IPS-NIHi11 (cell line): ENCODE measurements around the gene CPA1.
"Not testable (repeated sequence)": the region's sequence is repeated elsewhere in the genome, so short reads cannot be mapped to it uniquely, and the experiment has no call there.

Experiments
- DNase-seq: peaks from one replicate; pipeline ENCODE4 v3.0.0; 2012; ENCODE audit warnings: mixed read lengths, low spot score

The CPA1 gene

DNA sequence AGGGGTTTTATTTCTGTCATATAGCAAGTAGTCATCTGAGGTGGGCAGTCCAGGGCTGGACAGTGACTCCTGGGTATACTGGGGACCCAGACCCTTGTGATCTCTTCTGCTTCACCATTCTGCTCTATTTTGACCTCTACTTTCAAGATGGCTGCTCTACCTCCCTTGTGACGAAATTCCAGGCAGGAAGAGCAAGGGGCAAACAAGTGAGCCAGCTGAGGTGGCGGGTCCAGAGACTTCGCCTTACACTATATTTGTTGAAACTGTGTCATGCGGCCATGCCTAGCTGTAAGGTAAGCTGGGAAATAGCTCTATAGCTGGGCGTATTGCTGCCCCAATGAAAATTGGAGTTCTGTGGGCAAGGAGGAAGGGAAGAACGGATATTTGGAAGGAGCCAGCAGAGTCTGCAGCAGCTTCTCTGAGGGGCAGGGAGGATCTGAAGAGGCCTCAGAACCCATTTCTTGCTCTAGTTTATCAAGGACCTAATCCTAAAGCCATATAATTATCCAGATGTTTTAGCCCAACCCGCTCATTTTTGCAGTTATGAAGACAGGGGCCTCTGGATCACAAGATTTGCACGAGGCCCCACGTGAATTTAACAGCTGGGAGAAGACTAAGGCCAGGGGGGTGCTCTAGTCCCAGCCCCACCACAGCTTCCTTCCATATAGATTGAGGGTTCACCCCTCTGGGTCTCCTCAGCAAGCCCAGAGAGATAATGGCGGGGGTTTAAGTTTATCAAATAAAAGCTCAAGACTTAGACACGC is 7.7 kb upstream of the CPA1 start:
- DNase-seq: no peak

DNA sequence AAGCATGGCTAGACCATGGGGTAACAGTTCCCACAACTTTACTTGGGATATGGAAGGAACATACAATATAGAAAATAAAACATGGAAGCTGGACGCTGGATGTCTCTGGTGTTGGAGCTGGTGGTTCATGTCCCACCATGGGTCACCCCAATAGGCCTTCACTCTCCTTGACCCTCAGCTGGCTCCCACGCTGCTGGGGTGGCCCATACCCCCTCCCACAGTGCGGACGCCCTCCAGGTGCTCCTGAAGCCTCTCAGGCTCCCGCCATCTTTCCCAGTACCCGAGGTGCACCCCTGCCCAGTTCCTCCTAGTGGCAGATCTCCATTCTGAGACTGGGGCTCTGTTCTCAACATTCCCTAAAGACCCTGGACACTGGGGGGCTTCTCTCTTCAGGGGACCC is 5.8 kb upstream of the CPA1 start:
- DNase-seq: no peak

DNA sequence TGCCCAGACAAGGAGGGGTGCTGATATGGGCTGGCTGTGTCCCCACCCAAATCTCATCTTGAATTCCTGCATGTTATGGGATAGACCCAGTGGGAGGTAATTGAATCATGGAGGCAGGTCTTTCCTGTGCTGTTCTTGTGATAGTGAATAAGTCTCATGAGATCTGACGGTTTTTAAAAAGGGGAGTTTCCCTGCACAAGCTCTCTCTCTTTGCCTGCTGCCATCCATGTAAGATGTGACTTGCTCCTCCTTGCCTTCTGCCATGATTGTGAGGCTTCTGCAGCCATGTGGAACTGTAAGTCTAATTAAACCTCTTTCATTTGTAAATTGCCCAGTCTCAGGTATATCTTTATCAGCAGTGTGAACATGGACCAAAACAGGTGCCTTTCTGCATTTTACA is 3.8 kb upstream of the CPA1 start:
- not testable (repeated sequence) for DNase-seq

DNA sequence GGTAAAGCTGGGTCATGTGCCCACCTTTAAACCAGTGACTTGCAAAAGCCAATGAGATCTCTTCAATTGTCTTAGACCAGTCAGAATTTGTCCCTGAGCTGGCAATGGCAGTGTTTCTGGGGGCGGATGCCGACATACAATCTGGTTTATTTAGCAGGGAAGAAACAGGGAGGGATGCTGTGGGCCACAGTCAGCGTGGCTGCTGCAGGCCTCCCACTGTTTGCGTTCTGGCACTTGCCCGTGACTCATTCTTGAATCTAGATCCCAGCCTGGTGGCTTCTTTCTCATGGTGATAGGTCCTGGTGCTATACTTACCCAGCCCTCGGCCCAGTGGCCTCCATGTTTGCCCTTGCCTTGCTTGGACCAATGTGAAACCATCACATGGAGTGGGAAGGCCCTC is 3.1 kb upstream of the CPA1 start:
- no peak for DNase-seq

DNA sequence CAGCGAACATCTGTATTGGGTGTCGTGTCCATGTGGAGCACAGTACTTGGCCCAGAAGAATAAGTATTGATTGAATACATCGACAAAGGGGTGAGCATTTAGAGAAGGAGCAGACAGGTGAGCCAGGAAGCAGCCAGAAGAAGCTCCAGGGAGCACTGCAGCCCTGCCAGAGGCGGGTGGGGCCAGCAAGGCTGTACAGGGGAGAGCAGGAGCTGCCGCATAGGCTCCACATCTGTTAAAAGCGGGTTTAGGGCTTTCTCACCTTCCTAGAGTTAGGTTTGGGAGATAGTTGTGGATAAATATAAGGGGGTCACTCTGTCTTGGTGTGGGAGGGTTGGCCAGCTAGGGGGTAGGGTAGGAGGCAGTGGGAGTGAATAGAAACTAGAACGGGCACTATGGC is 1.3 kb upstream of the CPA1 start:
- DNase-seq: no peak

DNA sequence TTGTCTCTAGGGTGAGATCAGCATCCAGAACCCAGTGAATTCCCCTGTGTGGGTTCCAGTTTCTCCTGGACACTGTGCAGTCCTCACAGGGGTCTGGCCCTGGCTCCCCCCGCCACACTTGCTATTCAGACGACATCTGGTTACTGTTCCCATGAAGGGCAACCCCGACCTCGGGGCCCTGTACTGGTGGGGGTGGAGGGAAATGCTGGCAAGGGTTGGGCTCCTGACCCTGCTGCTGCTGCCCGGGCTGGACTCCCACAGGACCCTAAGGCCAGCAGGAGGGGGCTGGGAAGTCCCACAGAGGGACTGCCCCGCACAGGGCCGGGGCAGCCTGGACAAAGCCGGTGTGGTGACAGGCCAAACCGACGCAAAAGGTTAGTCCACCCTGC is 768 bp upstream of the CPA1 start:
- no peak for DNase-seq

DNA sequence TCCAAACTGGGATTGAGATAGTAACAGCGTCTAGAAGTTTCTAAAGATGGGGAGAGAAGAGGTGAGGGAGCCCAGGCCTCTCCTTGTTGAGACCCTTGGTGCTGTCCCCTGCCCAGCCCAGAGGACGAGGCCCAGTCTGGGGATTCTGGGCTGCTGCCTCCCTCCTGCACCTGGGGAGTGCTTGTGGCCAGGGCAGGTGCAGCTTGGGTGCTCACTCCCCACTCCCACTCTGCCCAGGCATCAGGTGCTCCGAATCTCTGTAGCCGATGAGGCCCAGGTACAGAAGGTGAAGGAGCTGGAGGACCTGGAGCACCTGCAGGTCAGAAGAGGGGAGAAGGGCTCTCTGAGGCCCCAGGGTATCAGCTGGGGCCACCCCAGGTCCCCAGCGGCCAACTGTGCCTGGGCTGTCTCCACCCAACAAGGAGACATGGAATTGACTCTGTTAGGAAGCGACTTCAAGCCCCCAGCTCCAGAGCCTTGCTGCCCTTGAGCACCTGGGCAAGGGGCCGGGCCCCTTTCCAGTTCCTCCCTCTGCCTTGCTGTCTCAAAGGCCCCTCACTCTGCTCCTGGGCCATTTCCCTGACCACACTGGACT is 664 bp downstream of the CPA1 start:
- DNase-seq: no peak

DNA sequence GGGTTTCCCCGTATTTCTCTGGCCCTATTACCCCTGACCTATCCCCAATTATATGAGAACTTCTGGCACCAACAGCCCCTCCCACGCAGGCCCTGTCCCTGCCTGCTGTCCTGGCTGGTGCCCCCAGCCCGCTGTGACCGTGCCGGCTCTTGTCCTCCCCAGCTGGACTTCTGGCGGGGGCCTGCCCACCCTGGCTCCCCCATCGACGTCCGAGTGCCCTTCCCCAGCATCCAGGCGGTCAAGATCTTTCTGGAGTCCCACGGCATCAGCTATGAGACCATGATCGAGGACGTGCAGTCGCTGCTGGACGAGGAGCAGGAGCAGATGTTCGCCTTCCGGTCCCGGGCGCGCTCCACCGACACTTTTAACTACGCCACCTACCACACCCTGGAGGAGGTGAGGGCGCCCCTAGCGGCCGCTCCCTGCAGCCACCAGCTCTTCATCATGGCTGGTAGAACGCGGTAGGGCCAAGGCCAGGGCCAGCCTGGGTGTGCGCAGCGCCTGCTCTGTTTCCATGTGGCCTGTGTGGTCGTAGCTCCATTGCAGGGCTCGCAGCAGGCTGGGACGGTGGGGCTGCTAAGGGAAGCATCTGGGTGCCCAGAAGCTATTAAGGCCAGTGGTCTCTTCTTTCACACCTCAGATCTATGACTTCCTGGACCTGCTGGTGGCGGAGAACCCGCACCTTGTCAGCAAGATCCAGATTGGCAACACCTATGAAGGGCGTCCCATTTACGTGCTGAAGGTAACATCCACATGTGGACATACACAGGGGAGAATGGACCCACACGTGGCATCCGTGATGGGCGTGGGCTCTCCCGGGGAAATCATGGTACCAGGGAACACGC is 1.4 kb downstream of the CPA1 start:
- peak; percentile 53 for DNase-seq

DNA sequence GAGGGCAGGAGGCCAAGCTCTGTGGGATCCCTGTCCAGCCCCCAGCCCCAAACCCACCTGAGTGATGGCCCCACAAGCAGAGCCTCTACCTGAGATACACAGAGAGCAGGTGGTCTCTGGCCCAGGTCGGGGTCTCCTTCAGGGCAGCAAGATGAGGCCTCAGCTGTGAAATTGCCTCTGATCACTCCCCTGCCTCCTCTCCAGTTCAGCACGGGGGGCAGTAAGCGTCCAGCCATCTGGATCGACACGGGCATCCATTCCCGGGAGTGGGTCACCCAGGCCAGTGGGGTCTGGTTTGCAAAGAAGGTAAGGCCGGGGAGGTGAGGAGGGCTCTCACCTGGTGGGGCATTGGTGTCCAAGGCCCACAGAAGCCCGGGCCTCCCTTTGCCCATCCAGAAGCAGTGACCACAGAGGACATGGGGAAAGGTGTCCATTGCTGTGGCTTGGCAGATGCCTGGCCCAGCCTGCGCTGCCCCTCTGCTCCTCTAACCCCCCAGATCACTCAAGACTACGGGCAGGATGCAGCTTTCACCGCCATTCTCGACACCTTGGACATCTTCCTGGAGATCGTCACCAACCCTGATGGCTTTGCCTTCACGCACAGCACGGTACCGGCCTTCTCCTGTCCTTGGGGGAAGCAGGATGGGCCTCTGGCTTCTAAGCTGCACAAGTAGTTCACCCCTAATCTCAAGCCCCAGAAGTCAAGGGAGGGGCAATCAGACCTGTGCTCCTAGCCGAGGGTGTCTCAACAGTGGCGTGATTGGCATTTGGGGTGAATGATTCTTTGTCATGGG is 3.1 kb downstream of the CPA1 start:
- DNase-seq: no peak

DNA sequence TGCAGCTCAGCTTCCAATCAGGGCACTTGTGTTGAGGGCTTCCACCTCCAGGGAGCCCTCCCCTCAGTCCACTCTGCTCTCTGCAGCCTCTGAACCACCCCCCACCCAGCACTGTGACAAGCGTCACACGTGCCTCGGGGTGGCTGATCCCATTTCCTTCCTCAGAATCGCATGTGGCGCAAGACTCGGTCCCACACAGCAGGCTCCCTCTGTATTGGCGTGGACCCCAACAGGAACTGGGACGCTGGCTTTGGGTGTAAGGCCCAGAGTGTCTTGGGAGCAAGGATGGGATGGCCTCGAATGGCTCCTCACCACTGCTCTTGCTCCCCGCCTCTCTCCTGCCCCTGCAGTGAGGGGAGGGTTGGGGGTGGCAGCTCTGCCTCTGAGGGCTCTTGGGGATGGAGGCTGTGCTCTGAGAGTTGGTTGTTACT is 4.1 kb downstream of the CPA1 start:
- DNase-seq: no peak

DNA sequence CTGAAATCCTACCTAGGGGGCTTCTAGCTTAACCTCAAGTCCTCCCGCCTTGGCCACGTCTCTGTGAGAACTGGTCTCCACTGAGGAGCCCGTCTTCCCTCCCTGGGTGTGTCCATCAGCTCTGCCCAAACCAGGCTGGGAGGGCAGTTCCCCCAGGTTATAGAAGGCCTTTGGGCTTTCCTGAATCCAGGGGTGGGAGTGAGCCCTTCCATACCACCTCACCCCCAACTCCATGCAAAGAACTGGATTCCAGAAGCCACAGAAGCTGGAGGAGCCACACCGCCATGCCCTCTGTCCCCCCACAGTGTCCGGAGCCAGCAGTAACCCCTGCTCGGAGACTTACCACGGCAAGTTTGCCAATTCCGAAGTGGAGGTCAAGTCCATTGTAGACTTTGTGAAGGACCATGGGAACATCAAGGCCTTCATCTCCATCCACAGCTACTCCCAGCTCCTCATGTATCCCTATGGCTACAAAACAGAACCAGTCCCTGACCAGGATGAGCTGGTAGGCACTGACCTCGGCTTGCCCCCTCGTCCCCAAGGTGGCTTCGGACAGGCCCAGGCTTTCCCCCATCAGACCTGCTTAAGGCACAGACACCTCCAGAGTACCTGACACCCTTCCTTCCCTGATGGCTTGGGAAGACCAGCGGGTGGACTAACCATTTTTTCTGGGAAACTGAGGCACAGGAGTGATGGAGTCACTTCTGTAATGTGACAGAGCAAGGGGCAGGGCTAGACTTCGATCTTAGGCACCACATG is 4.7 kb downstream of the CPA1 start:
- no peak for DNase-seq

DNA sequence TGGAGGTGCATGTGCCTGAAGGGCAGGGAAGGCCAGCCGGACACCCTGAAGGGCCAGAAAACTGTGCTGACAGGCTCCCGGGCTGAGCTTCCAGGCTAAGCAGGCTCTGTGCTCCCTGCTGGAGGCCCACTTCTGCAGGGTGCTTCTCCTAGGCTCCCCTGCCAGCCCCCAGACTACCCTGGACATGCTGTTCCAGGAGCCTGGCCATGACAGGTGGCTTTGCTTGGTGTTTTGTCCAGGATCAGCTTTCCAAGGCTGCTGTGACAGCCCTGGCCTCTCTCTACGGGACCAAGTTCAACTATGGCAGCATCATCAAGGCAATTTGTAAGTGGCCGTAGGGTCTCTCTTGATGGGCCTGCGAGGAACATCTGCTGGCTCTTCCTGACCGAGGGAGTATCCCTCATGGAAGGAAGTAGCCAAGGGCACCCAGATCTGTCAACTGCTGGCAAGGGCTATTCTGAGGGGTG is 5.3 kb downstream of the CPA1 start:
- DNase-seq: no peak

DNA sequence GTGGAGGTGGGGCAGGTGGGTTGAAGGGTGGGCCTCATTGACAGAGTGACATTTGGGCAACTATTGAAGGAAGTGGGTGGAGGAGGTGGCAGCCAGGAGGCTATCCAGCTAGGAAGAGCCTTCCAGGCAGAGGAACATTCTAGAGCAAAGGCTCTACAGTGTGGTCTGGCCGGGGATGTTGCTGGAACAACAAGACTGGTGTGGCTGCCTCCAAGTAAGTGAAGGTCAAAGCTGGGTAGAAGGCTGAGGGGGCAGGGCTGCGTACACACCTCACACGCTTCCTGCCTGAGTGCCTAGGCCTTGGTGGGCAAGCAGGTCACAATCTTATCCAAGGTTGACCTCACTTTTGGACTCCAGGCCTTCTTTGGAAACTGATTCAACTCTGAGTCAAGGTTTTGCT is 6.6 kb downstream of the CPA1 start:
- no peak for DNase-seq

DNA sequence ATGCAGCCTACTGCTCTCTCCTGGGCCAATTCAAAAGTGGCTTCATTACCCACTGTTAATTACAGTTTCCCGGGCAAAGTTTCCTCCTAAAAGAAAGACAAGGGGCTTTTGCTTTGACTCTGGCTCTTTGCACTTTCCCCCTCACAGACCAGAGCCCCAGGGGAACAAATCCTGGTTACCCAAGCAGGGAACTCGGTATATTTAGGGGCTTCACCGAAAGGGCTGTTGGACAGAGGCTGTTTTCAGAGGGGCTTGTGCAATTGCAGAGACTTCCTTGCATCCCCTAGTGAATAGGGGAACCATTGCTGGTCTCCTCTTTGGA is 7.0 kb downstream of the CPA1 start:
- DNase-seq: no peak

DNA sequence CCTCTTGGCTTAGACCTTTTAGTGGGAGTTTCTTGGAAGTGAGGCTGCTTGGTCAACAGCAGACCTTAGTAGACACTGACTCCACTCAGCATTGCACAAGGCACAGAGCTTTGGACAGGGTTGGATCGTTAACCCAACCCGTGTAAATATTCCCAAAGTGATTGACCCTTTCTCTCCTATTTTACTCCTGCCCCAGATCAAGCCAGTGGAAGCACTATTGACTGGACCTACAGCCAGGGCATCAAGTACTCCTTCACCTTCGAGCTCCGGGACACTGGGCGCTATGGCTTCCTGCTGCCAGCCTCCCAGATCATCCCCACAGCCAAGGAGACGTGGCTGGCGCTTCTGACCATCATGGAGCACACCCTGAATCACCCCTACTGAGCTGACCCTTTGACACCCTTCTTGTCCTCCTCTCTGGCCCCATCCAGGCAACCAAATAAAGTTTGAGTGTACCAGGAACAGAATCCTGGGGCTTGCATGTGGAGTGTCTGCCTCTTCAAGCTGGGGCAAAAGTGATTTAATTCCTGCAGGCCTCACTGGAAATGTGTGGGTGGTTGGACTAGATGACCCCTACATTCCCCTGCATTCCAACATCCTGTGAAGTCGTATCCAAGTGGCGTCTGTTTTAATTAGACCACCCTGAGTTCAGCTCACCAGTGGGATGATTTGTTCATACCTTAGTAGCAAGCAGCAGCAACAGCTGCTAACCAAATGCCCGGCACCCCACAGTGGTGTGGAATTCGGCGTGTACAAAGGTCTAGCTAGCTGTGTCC is 7.5 kb downstream of the CPA1 start:
- DNase-seq: no peak

DNA sequence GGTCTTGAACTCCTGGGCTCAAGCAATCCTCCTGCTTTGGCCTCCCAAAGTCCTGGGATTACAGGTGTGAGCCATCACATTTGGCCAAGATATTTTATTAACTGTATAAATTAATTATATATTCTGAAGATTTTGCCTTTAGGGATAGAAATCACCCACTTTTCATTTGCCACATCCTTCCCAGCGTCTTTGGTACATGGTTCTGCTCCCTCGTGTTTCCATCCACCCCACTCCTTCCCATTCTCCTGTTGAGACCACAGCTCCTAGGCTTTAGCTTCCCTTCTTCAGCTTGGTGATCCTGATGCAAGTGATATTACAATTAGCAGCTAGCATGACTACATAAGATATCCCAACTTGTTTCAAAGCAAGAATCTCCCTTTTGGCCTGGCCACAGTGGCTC is 8.4 kb downstream of the CPA1 start:
- DNase-seq: no peak

DNA sequence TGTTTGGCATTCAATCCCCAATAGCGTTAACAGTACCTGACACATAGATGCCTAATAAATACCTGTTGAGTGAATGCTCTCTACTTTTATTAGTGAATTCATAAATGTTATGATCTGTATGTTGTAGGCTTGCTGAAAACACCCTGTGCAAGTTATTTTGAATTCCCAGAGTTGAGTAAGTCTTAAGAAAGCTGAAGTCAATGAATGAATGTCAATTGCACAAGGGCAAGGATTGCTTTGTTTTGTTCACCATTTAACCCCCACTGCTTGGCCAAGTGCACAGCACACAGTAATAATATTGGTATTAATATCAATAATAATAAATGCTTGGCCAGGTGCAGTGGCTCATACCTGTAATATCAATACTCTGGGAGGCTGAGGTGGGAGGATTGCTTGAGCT is 10.2 kb downstream of the CPA1 start:
- DNase-seq: no peak

DNA sequence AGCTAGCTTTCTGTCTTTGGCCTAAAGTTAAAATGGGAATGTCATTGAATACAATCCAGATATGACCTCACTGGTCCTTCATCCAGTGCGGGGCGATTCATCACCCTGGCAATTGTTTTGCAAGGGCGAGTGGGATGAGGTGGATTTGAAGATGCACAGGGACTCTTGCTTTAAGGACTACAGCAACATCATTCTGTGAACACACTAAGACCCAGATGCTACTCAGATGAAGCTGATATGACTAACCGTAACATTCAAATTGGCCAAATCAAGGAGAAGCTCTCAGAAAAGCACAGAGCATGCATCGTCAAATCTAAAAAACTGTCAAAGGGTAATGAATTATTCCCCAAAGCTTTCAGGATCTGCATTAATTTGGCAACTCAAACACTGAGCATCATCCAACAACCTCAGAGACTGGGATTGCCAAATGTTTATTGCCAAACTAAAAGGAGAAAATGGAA is 12.8 kb downstream of the CPA1 start:
- DNase-seq: no peak

DNA sequence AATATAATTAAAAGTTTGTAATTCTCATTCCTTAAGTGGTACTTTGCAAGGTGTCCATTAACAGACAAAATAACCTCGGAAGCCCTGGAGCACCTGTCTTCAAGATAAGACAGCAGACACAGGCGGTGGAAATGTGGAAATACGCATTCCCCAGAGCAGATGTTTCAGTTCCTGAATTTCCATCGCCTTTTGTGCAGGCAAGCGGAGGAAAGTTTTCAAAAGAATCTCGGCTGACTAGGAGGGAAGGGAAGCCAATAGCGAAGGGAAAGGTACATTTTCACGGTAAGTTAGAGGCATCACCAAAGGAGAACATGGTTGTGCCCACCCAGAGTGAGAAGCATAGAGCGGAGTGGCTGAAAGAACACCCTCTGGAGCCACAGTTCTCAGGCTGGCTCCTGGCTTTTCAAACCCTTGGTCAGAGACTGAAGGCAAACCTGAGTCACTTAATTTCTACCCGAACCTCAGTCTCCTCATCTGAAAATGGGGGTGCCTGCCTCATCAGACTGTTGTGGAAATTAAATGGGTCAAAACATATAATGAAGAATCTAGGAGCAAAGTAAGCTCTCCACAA is 13.6 kb downstream of the CPA1 start:
- DNase-seq: no peak

DNA sequence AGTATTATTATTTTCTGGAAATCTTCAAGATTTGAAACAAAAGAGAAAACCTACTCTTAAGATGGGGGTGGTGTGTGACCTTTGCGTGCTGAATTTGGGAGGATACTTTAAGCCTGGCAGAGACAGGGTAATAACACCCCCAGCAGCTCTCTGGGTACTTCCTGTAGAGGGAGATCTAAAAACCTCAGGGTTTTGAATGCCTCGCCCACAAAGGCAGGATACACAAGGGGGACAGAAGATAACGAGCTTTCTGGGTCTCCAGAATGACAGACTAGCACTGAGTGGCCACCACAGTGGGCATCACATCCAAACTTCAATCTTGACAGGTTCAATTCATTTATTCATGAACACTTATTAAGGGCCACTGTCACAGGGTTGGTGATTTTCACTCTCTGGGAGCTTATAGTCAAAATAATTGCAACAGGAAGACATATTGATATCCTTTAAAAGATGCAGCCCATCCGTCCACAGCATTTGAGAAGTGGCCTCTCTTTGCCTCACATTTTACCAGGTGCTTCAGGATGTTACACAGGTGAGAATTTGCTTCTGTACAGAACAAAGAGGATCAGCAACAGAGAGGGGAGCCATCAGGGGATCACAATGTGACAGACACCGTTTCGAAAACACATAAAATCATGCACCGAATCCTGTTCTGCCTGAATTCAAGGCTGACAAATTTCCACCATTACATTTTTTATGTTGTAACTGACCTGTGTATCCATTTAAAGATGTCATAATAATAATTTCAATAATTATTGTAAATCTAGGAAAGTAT is 14.3 kb downstream of the CPA1 start:
- no peak for DNase-seq
